RPMI7951 (cell line): ENCODE results near the gene RPL29. TPM values are rescaled to one million over a fixed set of nuclear protein-coding genes. Genes with fewer than 3 reads are reported as not detected.

Experiments used
- DNase-seq: peaks from one replicate; pipeline ENCODE4 v3.0.0-alpha.2; 2012; ENCODE audit warnings: low read depth
- total RNA-seq: library from RNA; depleted of rRNA; stranded (reverse); fragments of >200 nt; shearing (Covaris generic); gene quantifications from 2 replicates; pipeline ENCODE4 v1.2.3, GENCODE V29; 2014

Gene RPL29
- total RNA-seq, 1 experiment from 2014 or later, result 1,313 TPM

DNA sequence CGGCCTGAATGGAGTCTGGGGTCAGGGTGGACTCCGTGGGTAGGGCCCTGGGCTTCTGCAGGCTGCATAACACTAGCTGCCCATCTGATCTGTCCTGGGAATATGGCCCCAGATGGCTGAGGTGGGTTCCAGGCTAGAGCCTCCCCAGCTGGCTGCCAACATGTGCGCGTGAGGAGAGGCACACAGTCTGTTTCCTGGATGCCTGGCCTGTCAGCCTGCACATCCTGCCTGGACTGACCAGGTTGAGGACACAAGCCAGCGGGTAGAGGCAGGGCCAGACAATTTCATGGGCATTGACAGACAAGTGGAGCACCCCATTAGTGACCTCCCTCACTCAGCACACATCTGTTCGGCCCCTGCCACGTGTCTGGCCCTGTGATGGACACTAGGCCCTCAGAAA, 29.8 kb upstream of the RPL29 start:
- peak; percentile 24 for DNase-seq

DNA sequence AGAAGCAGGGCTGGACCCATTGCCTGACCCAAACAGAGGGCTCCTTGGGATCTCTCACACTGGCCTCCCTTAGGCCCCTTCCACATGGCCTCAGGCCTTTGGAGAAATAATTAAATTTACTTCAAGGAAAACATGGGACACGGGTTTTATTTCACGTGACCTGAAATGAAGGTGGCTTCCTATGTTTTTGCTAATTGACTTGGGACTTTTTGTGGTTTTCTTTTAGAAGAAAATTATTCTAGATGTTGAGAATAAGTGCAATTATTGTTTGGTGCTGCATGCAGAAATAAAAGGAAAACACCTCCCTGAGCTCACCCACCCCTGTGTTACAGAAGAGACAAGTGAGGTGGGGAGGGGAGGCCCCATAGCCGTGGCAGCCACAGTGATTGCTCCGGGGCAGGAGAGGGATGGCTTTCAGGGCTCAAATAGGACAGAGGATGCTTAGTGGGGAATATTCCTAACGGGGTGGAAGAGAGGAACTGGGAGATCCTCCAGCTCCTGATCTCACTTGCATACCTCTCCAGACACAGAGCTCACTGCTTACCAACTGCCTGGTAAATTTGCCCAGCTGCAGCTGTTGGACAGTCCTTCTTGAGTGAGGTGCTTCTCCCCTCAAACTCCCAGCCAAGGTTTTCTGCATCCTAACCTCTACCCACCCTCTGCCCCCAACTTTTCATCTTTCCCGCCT, 29.2 kb upstream of the RPL29 start:
- DNase-seq, result no peak

GRCh38 chr3:52023860-52024764, 28.4 kb upstream of the RPL29 start:
- DNase-seq, result no peak

- no peak for DNase-seq
Observed at GRCh38 chr3:52023101-52023770, 27.5 kb upstream of the RPL29 start.

- peak; percentile 45 for DNase-seq
Observed at GRCh38 chr3:52022323-52023100, 26.8 kb upstream of the RPL29 start.

GRCh38 chr3:52021489-52022268, 26.0 kb upstream of the RPL29 start:
- peak; percentile 25 for DNase-seq

DNA sequence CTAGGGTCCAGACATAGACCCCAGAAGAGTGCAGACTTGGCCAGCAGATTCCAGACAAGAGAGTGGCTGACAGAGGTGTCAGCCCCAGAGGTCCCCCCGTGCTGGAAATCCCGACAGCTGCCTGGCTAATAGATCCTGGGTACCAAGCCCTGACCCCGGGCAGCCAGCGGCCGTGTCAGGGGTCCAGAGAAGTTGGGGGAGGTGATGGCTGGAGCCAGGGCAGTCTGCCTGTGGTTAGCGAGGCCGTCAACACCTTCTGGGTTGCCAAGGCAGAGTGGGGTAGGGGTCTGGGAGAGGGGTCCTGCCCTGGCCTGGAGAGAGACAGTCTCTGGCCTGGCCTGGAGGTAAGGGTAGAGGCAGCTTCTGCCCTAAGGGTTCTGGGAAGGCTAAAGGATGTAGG, 25.1 kb upstream of the RPL29 start:
- DNase-seq, result no peak

- DNase-seq, result no peak
Observed at GRCh38 chr3:52019352-52020080, 23.8 kb upstream of the RPL29 start.

DNA sequence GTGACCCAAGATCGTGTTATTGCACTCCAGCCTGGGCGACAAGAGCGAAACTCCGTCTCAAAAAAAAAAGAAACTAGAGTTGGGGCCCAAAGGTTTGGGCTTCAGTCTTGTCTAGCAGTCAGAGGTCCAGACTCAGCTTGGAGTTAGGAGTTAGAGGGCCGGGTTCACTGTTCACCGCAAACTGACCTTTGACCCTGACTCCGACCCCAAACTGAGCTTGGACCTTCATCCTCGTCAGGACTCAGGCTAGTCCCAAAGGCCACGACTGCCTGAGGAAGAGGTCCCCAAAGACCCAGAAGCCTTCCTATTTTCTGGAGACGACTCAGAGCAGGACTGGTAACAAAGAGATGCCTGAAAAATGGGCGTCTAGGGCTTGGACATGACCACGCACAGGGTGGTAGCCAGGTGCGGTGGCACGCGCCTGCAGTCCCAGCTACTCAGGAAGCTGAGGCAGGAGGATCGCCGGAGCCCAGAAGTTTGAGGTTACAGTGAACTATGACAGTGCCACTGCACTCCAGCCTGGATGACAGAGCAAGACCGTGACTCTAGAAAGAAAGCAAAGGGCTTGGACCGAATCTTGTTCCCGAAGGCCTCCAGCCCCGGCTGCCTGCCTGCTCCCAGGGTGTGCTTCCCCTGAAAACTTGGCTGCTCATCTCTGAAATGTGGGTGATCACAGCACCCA, 22.8 kb upstream of the RPL29 start:
- no peak for DNase-seq

DNA sequence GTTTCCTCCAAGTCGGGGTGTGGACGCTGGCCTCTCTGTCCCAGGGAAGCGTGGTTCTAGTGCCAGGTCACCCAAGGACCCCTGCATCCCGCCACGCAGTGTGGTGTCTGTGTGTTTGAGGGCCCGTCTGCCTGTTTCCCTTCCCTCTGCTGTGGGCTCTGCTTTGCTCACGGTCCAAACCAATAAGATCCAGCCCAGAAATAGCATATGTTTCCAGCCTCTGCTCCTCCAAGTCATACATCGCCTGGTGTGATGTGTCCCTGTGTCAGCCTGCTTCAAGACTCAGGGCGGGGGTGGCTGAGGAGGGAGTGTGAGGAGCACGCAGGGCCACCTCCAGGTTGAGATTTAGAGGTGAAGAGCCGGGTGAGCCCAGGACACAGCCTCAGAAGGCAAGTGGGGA, 21.9 kb upstream of the RPL29 start:
- DNase-seq, result no peak

- DNase-seq, result no peak
Observed at GRCh38 chr3:52015438-52016228, 19.9 kb upstream of the RPL29 start.

DNA sequence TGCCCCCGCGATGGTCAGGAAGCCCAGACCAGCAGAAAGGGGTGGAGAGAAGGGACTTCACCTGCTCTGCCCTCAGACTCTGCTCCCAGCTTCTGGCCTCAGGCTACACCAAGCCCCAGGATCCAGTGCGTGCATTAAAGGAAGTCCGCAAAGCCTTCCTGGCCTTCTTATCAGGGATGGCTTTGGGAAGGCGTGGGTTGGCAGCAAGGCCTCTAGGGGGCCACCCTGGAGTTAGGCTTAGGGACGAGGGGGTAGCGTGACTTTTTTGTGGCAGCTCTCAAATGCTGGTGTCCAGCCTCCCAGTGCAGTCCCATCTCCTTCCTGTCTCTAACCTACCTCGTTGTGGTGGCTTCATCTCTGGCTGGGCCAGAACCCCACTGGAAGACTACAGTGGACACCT, 18.9 kb upstream of the RPL29 start:
- peak; percentile 54 for DNase-seq

GRCh38 chr3:52013802-52014598, 18.3 kb upstream of the RPL29 start:
- DNase-seq, result no peak

DNA sequence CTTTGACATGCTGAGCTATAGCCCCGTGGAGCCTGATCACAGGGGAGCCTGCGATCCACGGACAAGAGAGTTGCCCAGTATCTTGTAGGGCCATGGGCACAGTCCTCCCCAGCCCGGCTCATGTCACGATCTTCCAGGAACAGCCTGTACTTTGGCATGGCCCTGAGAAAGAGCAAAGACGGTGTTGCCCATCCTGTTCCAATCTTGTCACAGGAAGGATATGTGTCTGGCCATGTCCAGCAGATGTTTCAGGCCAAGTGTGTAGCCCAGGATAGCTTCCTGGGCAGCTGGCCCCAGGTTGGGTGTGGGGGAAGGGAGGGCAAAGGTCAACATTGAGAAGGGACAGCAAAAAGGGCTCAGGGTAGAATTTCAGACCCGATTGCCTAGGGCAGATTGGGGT, 17.0 kb upstream of the RPL29 start:
- no peak for DNase-seq

DNA sequence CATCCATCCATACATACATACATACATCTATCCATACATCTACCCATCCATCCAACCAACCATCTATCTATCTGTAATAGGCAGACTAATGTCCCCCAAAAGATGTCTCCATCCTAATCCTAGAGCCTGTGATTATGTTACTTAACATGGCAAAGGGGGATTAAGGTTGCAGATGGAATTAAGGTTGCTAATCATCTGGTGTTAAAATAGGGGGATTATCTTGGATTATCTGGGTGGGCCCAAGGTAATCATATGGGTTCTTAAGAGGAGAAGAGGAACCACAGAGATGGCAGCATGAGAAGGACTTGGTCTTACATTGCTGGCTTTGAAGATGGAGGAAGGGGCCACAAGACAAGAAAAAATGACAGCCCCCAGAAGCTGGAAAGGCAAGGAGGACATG, 14.7 kb upstream of the RPL29 start:
- DNase-seq, result no peak

- DNase-seq, result no peak
Observed at GRCh38 chr3:52007291-52007690, 11.6 kb upstream of the RPL29 start.

DNA sequence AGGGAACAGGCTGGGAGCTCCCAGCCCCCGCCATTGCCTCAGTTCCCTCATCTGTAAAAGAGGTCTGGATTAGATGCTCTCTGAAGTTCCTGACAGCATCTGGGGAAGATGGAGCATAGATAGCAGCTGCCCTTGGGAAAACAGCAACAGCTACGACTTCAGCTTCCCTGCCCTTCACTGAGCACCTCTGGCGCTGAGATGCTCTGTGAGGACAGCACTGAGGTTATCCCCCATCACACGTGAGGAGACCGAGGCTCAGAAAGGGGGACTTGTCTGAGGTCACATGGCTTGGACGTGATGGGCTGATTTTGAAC, 11.1 kb upstream of the RPL29 start:
- no peak for DNase-seq
